ENCODE results near the gene RNF38.

DNA sequence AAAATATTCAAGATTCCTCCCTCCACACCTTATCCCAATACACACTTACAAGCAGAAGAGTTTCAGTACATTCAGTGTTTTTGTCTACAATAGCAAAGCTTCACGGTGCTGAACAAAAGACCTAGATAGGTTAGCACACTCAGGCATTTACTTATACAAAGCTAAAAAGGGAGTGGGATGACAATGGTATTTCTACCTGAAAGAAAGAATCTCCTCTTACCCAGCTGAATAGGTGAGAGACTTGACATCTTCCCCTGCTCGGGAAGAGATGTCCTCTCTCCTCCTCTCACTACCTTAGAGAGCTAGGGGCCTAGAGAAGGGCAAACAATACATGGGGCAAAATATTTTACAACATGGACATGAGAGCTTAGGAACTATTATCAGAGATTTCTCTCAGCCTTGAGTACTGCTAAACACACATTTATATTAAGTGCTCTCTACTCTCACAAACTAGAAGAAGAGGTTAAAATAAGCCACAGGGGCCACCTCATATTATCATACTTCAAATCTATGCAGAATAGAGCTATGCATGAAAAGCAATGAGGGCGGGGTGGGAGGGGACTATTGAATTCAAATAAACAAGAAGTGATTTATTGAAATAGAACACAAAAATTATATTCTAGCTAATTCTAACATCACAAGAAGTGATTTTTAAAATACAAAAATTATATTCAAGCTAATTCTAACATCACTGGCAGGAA, 38.6 kb upstream of the RNF38 start:
- TF ChIP-seq, protein P1, sequence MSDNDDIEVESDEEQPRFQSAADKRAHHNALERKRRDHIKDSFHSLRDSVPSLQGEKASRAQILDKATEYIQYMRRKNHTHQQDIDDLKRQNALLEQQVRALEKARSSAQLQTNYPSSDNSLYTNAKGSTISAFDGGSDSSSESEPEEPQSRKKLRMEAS (IDR thresholded peaks at IDR 0.05; ENCODE audit: low read depth) = no peak
- TF ChIP-seq, protein P2, sequence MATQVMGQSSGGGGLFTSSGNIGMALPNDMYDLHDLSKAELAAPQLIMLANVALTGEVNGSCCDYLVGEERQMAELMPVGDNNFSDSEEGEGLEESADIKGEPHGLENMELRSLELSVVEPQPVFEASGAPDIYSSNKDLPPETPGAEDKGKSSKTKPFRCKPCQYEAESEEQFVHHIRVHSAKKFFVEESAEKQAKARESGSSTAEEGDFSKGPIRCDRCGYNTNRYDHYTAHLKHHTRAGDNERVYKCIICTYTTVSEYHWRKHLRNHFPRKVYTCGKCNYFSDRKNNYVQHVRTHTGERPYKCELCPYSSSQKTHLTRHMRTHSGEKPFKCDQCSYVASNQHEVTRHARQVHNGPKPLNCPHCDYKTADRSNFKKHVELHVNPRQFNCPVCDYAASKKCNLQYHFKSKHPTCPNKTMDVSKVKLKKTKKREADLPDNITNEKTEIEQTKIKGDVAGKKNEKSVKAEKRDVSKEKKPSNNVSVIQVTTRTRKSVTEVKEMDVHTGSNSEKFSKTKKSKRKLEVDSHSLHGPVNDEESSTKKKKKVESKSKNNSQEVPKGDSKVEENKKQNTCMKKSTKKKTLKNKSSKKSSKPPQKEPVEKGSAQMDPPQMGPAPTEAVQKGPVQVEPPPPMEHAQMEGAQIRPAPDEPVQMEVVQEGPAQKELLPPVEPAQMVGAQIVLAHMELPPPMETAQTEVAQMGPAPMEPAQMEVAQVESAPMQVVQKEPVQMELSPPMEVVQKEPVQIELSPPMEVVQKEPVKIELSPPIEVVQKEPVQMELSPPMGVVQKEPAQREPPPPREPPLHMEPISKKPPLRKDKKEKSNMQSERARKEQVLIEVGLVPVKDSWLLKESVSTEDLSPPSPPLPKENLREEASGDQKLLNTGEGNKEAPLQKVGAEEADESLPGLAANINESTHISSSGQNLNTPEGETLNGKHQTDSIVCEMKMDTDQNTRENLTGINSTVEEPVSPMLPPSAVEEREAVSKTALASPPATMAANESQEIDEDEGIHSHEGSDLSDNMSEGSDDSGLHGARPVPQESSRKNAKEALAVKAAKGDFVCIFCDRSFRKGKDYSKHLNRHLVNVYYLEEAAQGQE (IDR thresholded peaks at IDR 0.05; ENCODE audit: low read depth, low read length) = no peak
- TF ChIP-seq, protein P3, sequence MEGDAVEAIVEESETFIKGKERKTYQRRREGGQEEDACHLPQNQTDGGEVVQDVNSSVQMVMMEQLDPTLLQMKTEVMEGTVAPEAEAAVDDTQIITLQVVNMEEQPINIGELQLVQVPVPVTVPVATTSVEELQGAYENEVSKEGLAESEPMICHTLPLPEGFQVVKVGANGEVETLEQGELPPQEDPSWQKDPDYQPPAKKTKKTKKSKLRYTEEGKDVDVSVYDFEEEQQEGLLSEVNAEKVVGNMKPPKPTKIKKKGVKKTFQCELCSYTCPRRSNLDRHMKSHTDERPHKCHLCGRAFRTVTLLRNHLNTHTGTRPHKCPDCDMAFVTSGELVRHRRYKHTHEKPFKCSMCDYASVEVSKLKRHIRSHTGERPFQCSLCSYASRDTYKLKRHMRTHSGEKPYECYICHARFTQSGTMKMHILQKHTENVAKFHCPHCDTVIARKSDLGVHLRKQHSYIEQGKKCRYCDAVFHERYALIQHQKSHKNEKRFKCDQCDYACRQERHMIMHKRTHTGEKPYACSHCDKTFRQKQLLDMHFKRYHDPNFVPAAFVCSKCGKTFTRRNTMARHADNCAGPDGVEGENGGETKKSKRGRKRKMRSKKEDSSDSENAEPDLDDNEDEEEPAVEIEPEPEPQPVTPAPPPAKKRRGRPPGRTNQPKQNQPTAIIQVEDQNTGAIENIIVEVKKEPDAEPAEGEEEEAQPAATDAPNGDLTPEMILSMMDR (IDR thresholded peaks at IDR 0.05) = no peak
- no peak for TF ChIP-seq TAF1 (IDR thresholded peaks at IDR 0.05; ENCODE audit: borderline replicate concordance, low read depth, low read length)
